GM12872 (cell line): Measurements from ENCODE around the gene GDA.

Source experiments
- TF ChIP-seq, protein P1 (sequence below): IDR thresholded peaks from 3 replicates; pipeline ENCODE4 v1.5.1; 2011; ENCODE audit warnings: low read depth, mild to moderate bottlenecking, low read length, moderate library complexity; ENCODE audit not compliant: insufficient read depth

GDA gene

DNA sequence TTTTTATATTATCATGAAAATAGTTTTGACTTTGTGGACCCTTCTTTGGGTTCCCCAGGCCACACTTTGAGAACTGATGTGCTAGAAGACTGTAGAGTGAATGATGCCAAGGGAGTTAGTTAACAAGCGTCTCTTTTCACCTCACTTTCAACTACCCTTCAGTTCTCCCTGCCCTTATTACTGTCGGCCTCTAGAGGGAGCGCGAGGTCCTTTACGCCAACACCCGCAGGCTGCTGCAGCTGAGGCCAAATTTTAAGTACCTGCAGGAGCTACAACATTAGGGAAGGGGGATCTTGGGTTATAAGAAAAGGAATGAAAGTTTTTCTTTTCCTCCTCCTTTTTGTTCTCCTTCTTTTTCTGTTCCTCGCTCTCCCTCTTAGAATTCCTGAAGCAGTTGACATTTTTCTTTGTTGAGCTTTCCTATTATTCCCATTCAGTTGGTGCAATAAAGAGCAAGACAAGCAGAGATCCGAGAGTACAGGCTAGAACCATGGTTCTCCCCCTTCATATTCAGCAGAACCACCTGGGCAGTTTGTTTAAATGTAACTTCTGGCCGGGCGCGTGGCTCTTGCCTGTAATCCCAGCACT lies 131.8 kb downstream of the GDA start:
- TF ChIP-seq, protein P1, sequence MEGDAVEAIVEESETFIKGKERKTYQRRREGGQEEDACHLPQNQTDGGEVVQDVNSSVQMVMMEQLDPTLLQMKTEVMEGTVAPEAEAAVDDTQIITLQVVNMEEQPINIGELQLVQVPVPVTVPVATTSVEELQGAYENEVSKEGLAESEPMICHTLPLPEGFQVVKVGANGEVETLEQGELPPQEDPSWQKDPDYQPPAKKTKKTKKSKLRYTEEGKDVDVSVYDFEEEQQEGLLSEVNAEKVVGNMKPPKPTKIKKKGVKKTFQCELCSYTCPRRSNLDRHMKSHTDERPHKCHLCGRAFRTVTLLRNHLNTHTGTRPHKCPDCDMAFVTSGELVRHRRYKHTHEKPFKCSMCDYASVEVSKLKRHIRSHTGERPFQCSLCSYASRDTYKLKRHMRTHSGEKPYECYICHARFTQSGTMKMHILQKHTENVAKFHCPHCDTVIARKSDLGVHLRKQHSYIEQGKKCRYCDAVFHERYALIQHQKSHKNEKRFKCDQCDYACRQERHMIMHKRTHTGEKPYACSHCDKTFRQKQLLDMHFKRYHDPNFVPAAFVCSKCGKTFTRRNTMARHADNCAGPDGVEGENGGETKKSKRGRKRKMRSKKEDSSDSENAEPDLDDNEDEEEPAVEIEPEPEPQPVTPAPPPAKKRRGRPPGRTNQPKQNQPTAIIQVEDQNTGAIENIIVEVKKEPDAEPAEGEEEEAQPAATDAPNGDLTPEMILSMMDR: peak; percentile 91

DNA sequence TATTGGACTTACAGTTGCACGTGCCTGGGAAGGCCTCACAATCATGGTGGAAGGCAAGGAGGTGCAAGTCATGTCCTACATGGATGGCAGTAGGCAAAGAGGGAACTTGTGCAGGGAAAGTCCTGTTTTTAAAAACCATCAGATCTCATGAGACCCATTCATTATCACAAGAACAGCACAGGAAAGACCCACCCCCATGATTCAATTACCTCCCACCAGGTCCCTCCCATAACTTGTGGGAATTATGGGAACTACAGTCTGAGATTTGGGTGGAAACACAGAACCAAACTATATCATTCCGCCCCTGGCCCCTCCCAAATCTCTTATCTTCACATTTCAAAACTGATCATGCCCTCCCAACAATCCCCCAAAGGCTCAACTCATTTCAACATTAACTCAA lies 140.2 kb downstream of the GDA start:
- TF ChIP-seq, protein P1: no peak

DNA sequence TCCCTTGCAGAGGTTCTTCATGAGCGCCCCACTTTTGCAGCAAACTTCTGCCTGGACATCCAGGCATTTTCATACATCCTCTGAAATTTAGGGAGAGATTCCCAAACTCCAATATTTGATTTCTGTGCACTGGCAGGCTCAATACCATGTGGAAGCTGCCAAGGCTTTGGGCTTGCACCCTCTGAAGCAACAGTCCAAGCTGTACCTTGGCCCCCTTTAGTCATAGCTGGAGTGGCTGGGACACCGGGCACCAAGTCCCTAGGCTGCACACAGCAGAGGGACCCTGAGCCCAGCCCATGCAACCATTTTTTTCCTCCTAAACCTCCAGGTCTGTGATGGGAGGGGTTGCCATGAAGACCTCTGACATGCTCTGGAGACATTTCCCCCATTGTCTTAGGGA lies 141.1 kb downstream of the GDA start:
- TF ChIP-seq, protein P1: no peak

DNA sequence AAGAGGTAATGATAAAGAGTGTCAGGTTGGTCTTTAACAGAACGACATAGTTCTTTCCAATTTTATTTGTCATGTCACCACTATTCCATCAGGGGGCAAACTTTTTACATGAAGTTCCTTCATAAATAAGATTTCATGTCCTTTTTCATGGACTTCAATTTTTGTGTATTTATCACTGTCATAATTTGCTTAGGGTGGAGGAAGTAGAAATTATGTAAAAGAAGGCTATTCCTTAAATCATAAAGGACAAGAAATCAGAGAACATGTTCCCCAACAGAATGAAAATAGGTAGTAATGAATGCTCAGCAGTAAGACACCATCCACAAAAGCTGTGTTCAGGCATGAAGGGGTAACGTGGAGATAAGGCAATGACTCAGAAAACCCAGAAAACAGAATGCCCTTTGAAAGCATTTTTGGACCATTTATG lies 143.0 kb downstream of the GDA start:
- TF ChIP-seq, protein P1: peak; percentile 44; the same call in 2 of the 3 replicates

DNA sequence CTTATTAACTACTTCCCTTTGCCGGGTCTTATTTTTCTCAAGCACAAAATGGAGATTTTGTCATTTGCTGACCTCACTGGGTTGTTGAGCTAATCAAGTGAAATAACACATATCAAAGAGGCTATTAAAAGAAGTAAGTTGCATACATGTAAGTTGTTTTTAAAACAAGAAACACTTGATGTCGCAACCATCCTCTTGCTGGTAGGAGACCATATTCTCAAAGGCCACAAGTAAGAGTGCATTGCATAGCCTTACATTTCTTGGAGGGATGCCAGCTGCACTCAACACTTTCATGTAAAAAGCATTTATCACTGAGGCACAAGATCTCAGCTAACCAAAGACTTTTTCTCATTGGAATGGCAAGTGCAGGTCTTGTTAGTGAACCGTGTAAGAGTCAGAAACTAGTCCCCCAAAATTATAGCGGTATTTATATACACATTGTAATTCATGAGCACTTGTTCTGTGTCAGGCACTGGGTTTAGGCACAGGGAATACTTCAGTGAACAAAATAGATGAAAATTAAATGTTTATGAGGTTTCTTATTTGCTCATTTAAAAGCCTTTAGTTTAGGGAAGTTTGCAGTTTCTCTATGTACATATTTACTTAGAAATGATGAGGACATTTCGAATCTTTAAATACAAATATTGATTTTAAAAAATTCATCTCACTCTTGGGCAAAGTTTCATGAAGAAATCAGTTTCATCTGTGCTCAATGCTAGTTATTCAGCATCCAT lies 143.8 kb downstream of the GDA start:
- TF ChIP-seq, protein P1: no peak

DNA sequence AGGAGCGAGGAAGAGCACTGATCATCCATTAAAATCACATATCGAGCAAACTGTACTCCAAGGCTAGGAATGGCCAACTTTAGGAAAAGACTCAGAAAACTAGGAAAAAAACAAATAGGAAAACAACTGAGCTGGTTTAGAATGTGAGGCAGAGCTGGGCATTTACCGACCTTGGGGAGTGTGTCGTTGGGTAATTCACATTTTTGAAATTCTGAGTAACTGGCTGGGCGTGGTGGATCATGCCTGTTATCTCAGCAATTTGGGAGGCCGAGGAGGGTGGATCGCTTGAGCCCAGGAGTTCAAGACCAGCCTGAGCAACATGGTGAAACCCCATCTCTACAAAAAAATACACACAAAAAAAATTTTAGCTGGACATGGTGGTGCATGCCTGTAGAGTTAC lies 145.7 kb downstream of the GDA start:
- TF ChIP-seq, protein P1: no peak

DNA sequence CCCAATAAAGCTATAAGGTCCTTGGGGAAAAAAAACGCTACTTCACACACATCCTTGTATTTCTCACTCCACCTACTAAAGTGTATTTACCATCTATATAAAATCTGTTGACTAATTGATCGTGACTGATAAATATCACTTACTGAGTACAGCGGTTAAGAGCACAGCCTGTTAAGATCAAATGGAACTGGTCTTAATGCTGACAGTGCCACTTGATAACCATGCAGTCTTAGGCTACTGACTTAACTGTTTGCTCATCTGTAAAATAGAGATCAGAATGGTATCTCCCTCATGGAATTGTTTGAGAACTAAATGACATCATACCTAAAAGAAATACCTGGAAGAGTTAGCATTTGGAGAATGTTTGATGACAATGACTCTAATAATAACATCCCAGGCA lies 148.3 kb downstream of the GDA start:
- TF ChIP-seq, protein P1: no peak
